H9 (cell line): ENCODE data around the gene SORCS2. TPM values are rescaled to one million over a fixed set of nuclear protein-coding genes. Genes with fewer than 3 reads are reported as not detected.
A peak's percentile ranks its signal among the peaks of the same experiment; 100 is the strongest.

ENCODE experiments used
- DNase-seq: peaks from one replicate; pipeline ENCODE4 v3.0.0-alpha.2; 2017
- H2AFZ ChIP-seq: one replicate; pipeline ENCODE4 v1.6.1; 2013; ENCODE audit warnings: mild to moderate bottlenecking, low read length, control low read depth, moderate library complexity
- H2AK5ac ChIP-seq: 2 replicates; pipeline ENCODE4 v1.6.1; 2013; ENCODE audit warnings: low read length, control low read depth, mixed read lengths; ENCODE audit not compliant: insufficient read length
- H2BK120ac ChIP-seq: one replicate; pipeline ENCODE4 v1.6.1; 2013; ENCODE audit warnings: low read depth, mild to moderate bottlenecking, low read length, control low read depth, inconsistent platforms; ENCODE audit not compliant: poor library complexity, severe bottlenecking
- H2BK12ac ChIP-seq: 2 replicates; pipeline ENCODE4 v1.6.1; 2013; ENCODE audit warnings: low read length, control low read depth, mixed read lengths, low read depth; ENCODE audit not compliant: insufficient read length
- H2BK15ac ChIP-seq: 2 replicates; pipeline ENCODE4 v1.6.1; 2013; ENCODE audit warnings: low read depth, low read length, control low read depth
- H2BK20ac ChIP-seq: one replicate; pipeline ENCODE4 v1.6.1; 2013; ENCODE audit warnings: low read depth, mild to moderate bottlenecking, low read length, control low read depth, inconsistent platforms; ENCODE audit not compliant: poor library complexity, severe bottlenecking
- H2BK5ac ChIP-seq: 2 replicates; pipeline ENCODE4 v1.6.1; 2013; ENCODE audit warnings: low read length, control low read depth, mixed read lengths; ENCODE audit not compliant: insufficient read length
- H3K14ac ChIP-seq: 2 replicates; pipeline ENCODE4 v1.6.1; 2013; ENCODE audit warnings: low read length, control low read depth; ENCODE audit not compliant: insufficient read depth
- H3K18ac ChIP-seq: 2 replicates; pipeline ENCODE4 v1.6.1; 2013; ENCODE audit warnings: low read depth, mild to moderate bottlenecking, mixed read lengths, low read length, control low read depth; ENCODE audit not compliant: insufficient read length
- H3K23ac ChIP-seq: 2 replicates; pipeline ENCODE4 v1.6.1; 2013; ENCODE audit warnings: low read length, control low read depth, mixed read lengths, low read depth; ENCODE audit not compliant: insufficient read length
- H3K23me2 ChIP-seq: 2 replicates; pipeline ENCODE4 v1.6.1; 2013; ENCODE audit warnings: low read depth, mild to moderate bottlenecking, mixed read lengths, low read length, control low read depth; ENCODE audit not compliant: insufficient read length, poor library complexity, severe bottlenecking
- H3K27ac ChIP-seq: 2 replicates; pipeline ENCODE4 v1.5.1; 2013; ENCODE audit warnings: low read length, control low read depth, mixed read lengths, low read depth; ENCODE audit not compliant: insufficient read length
- H3K27me3 ChIP-seq: 2 replicates; pipeline ENCODE4 v1.6.1; 2013; ENCODE audit warnings: low read length, control low read depth, inconsistent platforms; ENCODE audit not compliant: insufficient read depth
- H3K4ac ChIP-seq: 2 replicates; pipeline ENCODE4 v1.6.1; 2013; ENCODE audit warnings: low read depth, mild to moderate bottlenecking, control low read depth, inconsistent platforms, low read length, moderate library complexity
- H3K4me1 ChIP-seq: 2 replicates; pipeline ENCODE4 v1.6.1; 2013; ENCODE audit warnings: low read length, control low read depth, inconsistent platforms; ENCODE audit not compliant: insufficient read depth
- H3K4me2 ChIP-seq: 2 replicates; pipeline ENCODE4 v1.6.1; 2013; ENCODE audit warnings: low read length, control low read depth, mixed read lengths; ENCODE audit not compliant: insufficient read length, insufficient read depth
- H3K56ac ChIP-seq: 2 replicates; pipeline ENCODE4 v1.6.1; 2013; ENCODE audit warnings: low read depth, mild to moderate bottlenecking, mixed read lengths, low read length, control low read depth; ENCODE audit not compliant: insufficient read length
- H3K79me1 ChIP-seq: 2 replicates; pipeline ENCODE4 v1.6.1; 2013; ENCODE audit warnings: low read depth, mild to moderate bottlenecking, moderate library complexity, low read length, control low read depth, inconsistent platforms; ENCODE audit not compliant: insufficient read depth, poor library complexity, severe bottlenecking
- H3K79me2 ChIP-seq: 2 replicates; pipeline ENCODE4 v1.6.1; 2013; ENCODE audit warnings: low read length, control low read depth, inconsistent platforms; ENCODE audit not compliant: insufficient read depth
- H3K9ac ChIP-seq: 2 replicates; pipeline ENCODE4 v1.6.1; 2013; ENCODE audit warnings: low read length, control low read depth, mixed read lengths; ENCODE audit not compliant: insufficient read length; ENCODE audit errors: extremely low read depth
- H3K9me3 ChIP-seq: one replicate; pipeline ENCODE4 v1.6.1; 2013; ENCODE audit warnings: low read depth, low read length, inconsistent platforms; ENCODE audit not compliant: control insufficient read depth
- H3T11ph ChIP-seq: one replicate; pipeline ENCODE4 v1.6.1; 2013; ENCODE audit warnings: mild to moderate bottlenecking, low read length, control low read depth, inconsistent platforms
- H4K20me1 ChIP-seq: one replicate; pipeline ENCODE4 v1.6.1; 2013; ENCODE audit not compliant: control insufficient read depth, insufficient read length, insufficient read depth
- H4K5ac ChIP-seq: 2 replicates; pipeline ENCODE4 v1.6.1; 2013; ENCODE audit warnings: low read depth, mild to moderate bottlenecking, mixed read lengths, low read length, control low read depth; ENCODE audit not compliant: insufficient read length
- H4K8ac ChIP-seq: replicated peaks from 2 replicates; pipeline ENCODE4 v1.6.1; 2013; ENCODE audit warnings: low read length, control low read depth, mixed read lengths, low read depth; ENCODE audit not compliant: insufficient read length
- H4K91ac ChIP-seq: 2 replicates; pipeline ENCODE4 v1.6.1; 2013; ENCODE audit warnings: low read depth, mild to moderate bottlenecking, moderate library complexity, mixed read lengths, low read length, control low read depth; ENCODE audit not compliant: insufficient read length
- H3K27ac Mint-ChIP-seq, 3 experiments: 2 replicates in 2 of 3; 3 replicates in 1 of 3; pipeline ENCODE4 v1.8.0; 2020 to 2021; ENCODE audit warnings: mixed read lengths in 3 of 3, mild to moderate bottlenecking in 1 of 3, moderate library complexity in 1 of 3
- H3K27me3 Mint-ChIP-seq: 2 replicates; pipeline ENCODE4 v1.8.0; 2021; ENCODE audit warnings: low read depth, mild to moderate bottlenecking, moderate library complexity, mixed read lengths
- H3K36me3 Mint-ChIP-seq, 3 experiments: 2 replicates in 2 of 3; 3 replicates in 1 of 3; pipeline ENCODE4 v1.8.0; 2020 to 2021; ENCODE audit warnings: low read depth in 3 of 3, mixed read lengths in 3 of 3; ENCODE audit not compliant: insufficient read depth in 1 of 3
- H3K4me1 Mint-ChIP-seq, 2 experiments: 2 replicates each; pipeline ENCODE4 v1.8.0; 2020; ENCODE audit warnings: mixed read lengths in 2 of 2
- H3K4me3 Mint-ChIP-seq, 2 experiments: 2 replicates in 1 of 2; 3 replicates in 1 of 2; pipeline ENCODE4 v1.8.0; 2020 to 2021; ENCODE audit warnings: mild to moderate bottlenecking in 2 of 2, mixed read lengths in 2 of 2, moderate library complexity in 1 of 2
- H3K9me3 Mint-ChIP-seq, 2 experiments: 2 replicates in 1 of 2; 3 replicates in 1 of 2; pipeline ENCODE4 v1.8.0; 2020; ENCODE audit warnings: mild to moderate bottlenecking in 2 of 2, mixed read lengths in 2 of 2, moderate library complexity in 1 of 2
- CTCF ChIP-seq: fragments of 200-600 bp; sonication (generic); conservative IDR thresholded peaks from 3 replicates; pipeline ENCODE4 v1.8.0; 2021; ENCODE audit warnings: antibody characterized with exemption, mild to moderate bottlenecking
- WGBS: extraction: QIAGEN DNeasy Blood & Tissue Kit; methylation state at CpG from one replicate; pipeline ENCODE4 v1.1.7; 2013; ENCODE audit warnings: missing lambda C conversion rate, low lambda C conversion rate, mixed read lengths; ENCODE audit not compliant: insufficient read length; ENCODE audit errors: extremely low coverage; 5-methylcytosine and 5-hydroxymethylcytosine counted together
- total RNA-seq: library from RNA; stranded (reverse); gene quantifications from 2 replicates; pipeline ENCODE4 v1.2.1, GENCODE V29; 2021

Gene SORCS2
- total RNA-seq, 1 experiment from 2014 or later, result 0.57 TPM

GRCh38 chr4:7300711-7301095 lies 108.4 kb downstream of the SORCS2 start:
- Histone ChIP-seq H3K4ac (no peak overlapping the region), H3K9ac (no peak overlapping the region), H3K14ac (no peak overlapping the region), H3K79me1 (no peaks in the 10 kb centered on the region), H2BK15ac (no peak overlapping the region), H4K20me1 (no peaks in the 10 kb centered on the region), H2BK5ac (no peak overlapping the region), H3K23me2 (no peaks in the 10 kb centered on the region), H2BK120ac (no peak overlapping the region), H3T11ph (no peak overlapping the region), H3K4me1 (no peaks in the 10 kb centered on the region), H2AFZ (no peak overlapping the region), H4K91ac (no peak overlapping the region), H2AK5ac (no peak overlapping the region), H3K27me3 (no peaks in the 10 kb centered on the region), H2BK20ac (no peak overlapping the region), H3K18ac (no peak overlapping the region), H3K79me2 (no peaks in the 10 kb centered on the region), H3K4me2 (no peak overlapping the region), H4K5ac (no peak overlapping the region), H3K56ac (no peak overlapping the region), H3K9me3 (no peaks in the 10 kb centered on the region), H2BK12ac (no peak overlapping the region), H4K8ac (no peak overlapping the region), H3K23ac (no peak overlapping the region), H3K27ac (no peak overlapping the region)
- Mint-ChIP-seq H3K4me3 (no peak overlapping the region), H3K36me3 (no peaks in the 10 kb centered on the region), H3K9me3 (no peaks in the 10 kb centered on the region), H3K27ac (peak overlapping the region in 2 of 3 experiments; percentile 24 to 91; a peak in 3 of 7 replicates), H3K27me3 (peaks cover 5% of the 10 kb centered on the region), H3K4me1 (peaks cover 6 to 26% of the 10 kb centered on the region in 2 experiments; a peak in 3 of 4 replicates)
- no peak for DNase-seq
- no CpG with 5 or more reads among the region's 8 CpGs for WGBS
- TF ChIP-seq CTCF, result no peak
